Measurements from ENCODE around the gene CYTH2.
A peak's percentile ranks its signal among the peaks of the same experiment; 100 is the strongest.
"Not testable (repeated sequence)": the region's sequence is repeated elsewhere in the genome, so short reads cannot be mapped to it uniquely, and the experiment has no call there.

Gene CYTH2

DNA sequence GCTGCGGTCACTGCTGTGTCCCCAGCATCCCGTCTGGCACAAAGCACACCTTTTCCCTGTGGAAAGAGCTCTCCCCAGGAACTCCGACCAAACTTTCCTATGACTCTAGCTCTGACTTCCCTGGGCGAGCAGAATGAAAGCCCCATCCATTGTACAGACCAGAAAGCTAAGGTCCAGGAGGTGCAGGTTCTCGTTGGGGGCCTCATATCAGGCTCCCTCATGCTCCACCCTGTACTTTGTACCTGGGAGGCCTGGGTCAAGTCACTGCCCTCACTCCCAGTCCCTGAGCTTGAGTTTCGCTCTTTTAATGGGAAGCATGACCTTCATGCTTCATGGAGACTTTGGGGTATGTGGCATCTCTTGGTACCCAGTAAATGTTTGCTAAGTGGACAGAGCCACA, 18.4 kb downstream of the CYTH2 start:
- Histone ChIP-seq H3K27me3 (ENCODE audit: insufficient read depth, poor library complexity, severe bottlenecking) (peaks cover 23% of the 10 kb centered on the region), H3K4me3 (replicated peaks; ENCODE audit: insufficient read depth, low read length) (no peak overlapping the region), H3K27ac (replicated peaks) (no peak overlapping the region)
- no peak for DNase-seq (ENCODE audit: low read depth in 1 of 2, low spot score in 1 of 2)
- no peak for TF ChIP-seq GABPA (IDR thresholded peaks at IDR 0.05; ENCODE audit: low read depth)

DNA sequence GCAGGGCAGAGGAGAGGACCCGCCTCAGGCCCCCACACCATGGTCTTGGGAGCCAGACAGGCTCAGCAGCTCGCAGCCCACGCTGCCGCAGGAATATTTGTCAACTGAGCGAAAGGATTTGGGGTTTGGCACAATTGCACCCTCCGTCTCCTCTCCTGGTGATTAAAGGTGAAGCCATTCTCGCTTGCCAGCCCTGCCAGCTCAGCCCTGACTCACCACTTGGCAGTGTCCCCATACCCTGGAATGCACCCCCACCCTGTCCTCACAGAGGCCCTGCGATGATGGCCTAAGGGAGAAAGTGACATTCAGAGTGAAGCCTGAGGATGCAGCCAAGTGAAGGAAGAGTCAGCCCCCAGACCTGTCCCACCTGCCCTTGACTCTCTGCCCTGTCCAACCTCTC, 18.8 kb downstream of the CYTH2 start:
- no peak for DNase-seq (ENCODE audit: low read depth in 1 of 2, low spot score in 1 of 2)
- Histone ChIP-seq H3K4me3 (replicated peaks; ENCODE audit: insufficient read depth, low read length) (no peak overlapping the region), H3K27me3 (ENCODE audit: insufficient read depth, poor library complexity, severe bottlenecking) (peaks cover 23% of the 10 kb centered on the region), H3K27ac (replicated peaks) (no peak overlapping the region)
- no peak for TF ChIP-seq SPI1 (IDR thresholded peaks at IDR 0.05; ENCODE audit: borderline replicate concordance, low read depth)
- TF ChIP-seq POLR2AphosphoS5 (IDR thresholded peaks at IDR 0.05; ENCODE audit: low read depth), result no peak
- TF ChIP-seq, protein P1, sequence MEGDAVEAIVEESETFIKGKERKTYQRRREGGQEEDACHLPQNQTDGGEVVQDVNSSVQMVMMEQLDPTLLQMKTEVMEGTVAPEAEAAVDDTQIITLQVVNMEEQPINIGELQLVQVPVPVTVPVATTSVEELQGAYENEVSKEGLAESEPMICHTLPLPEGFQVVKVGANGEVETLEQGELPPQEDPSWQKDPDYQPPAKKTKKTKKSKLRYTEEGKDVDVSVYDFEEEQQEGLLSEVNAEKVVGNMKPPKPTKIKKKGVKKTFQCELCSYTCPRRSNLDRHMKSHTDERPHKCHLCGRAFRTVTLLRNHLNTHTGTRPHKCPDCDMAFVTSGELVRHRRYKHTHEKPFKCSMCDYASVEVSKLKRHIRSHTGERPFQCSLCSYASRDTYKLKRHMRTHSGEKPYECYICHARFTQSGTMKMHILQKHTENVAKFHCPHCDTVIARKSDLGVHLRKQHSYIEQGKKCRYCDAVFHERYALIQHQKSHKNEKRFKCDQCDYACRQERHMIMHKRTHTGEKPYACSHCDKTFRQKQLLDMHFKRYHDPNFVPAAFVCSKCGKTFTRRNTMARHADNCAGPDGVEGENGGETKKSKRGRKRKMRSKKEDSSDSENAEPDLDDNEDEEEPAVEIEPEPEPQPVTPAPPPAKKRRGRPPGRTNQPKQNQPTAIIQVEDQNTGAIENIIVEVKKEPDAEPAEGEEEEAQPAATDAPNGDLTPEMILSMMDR (IDR thresholded peaks at IDR 0.05; ENCODE audit: insufficient read depth, low read length), result no peak
- TF ChIP-seq, protein P2, sequence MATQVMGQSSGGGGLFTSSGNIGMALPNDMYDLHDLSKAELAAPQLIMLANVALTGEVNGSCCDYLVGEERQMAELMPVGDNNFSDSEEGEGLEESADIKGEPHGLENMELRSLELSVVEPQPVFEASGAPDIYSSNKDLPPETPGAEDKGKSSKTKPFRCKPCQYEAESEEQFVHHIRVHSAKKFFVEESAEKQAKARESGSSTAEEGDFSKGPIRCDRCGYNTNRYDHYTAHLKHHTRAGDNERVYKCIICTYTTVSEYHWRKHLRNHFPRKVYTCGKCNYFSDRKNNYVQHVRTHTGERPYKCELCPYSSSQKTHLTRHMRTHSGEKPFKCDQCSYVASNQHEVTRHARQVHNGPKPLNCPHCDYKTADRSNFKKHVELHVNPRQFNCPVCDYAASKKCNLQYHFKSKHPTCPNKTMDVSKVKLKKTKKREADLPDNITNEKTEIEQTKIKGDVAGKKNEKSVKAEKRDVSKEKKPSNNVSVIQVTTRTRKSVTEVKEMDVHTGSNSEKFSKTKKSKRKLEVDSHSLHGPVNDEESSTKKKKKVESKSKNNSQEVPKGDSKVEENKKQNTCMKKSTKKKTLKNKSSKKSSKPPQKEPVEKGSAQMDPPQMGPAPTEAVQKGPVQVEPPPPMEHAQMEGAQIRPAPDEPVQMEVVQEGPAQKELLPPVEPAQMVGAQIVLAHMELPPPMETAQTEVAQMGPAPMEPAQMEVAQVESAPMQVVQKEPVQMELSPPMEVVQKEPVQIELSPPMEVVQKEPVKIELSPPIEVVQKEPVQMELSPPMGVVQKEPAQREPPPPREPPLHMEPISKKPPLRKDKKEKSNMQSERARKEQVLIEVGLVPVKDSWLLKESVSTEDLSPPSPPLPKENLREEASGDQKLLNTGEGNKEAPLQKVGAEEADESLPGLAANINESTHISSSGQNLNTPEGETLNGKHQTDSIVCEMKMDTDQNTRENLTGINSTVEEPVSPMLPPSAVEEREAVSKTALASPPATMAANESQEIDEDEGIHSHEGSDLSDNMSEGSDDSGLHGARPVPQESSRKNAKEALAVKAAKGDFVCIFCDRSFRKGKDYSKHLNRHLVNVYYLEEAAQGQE (IDR thresholded peaks at IDR 0.05; ENCODE audit: insufficient replicate concordance, low read depth), result no peak
- no peak for TF ChIP-seq GABPA (IDR thresholded peaks at IDR 0.05; ENCODE audit: low read depth)

DNA sequence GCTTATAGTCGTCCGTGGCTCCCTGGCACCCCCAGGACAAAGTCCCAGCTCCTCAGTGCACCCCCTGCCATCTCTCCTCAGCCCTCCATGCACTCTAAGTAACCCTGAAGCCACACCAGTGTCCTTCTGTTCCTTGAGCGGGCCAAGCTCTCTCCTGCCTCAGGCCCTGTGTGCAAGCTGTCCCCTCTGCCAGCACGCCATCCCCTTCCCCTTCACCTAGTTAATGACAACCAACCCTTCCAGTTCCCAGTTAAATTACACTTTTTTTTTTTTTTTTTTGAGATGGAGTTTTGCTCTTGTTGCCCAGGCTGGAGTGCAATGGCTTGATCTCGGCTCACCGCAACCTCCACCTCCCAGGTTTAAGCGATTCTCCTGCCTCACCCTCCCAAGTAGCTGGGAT, 19.3 kb downstream of the CYTH2 start:
- H3K27me3 ChIP-seq (ENCODE audit: insufficient read depth, poor library complexity, severe bottlenecking), result peaks cover 24% of the 10 kb centered on the region
- DNase-seq (ENCODE audit: low read depth in 1 of 2, low spot score in 1 of 2); H3K27ac ChIP-seq (replicated peaks); H3K4me3 ChIP-seq (replicated peaks; ENCODE audit: insufficient read depth, low read length): not testable (repeated sequence)

DNA sequence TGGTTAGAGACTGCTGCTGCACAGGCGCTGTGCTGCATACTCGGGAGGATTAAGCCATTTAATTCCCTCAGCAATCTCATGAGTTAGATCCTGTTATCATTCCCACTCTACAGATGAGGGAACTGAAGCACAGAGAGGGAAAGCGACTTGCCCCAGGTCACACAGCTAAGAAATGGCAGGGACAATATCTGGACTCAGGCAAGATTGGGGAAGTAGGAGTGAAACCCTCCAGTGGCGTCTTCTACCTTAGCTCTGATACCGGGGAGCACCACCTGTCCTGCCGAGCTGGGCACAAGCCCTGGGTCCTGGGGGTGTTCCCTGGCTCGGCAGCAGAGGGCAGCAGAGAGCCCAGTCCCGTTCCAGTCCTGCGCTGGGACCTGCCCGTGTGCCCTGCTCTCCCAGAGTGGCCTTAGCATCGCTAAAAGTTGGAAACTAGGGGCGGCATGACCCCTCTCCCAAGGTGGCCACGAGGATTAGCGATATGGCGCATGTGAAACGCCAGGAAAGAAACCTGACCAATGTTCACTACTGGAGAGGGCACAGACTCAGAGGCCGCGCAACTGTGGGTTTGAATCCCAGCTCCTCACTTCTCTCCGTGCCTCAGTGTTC, 20.5 kb downstream of the CYTH2 start:
- TF ChIP-seq POLR2AphosphoS5 (IDR thresholded peaks at IDR 0.05; ENCODE audit: low read depth), result no peak
- TF ChIP-seq SPI1 (IDR thresholded peaks at IDR 0.05; ENCODE audit: borderline replicate concordance, low read depth), result no peak
- TF ChIP-seq, protein P1 (IDR thresholded peaks at IDR 0.05; ENCODE audit: insufficient read depth, low read length), result peak; percentile 89
- TF ChIP-seq, protein P2 (IDR thresholded peaks at IDR 0.05; ENCODE audit: insufficient replicate concordance, low read depth), result no peak
- DNase-seq (ENCODE audit: low read depth in 1 of 2, low spot score in 1 of 2), result peak in 1 of 2 experiments; percentile 69
- Histone ChIP-seq H3K27ac (replicated peaks) (no peak overlapping the region), H3K27me3 (ENCODE audit: insufficient read depth, poor library complexity, severe bottlenecking) (peaks cover 34% of the 10 kb centered on the region), H3K4me3 (replicated peaks; ENCODE audit: insufficient read depth, low read length) (no peak overlapping the region)
